Stimulated activated CD8-positive, alpha-beta memory T cell treated with anti-CD3 and anti-CD28 coated beads, Interleukin-2, amount 100 ng/mL, for 48 hours (primary cell): ENCODE results near the gene EEF2.
A peak's percentile ranks its signal among the peaks of the same experiment; 100 is the strongest.
"Not testable (repeated sequence)": the region's sequence is repeated elsewhere in the genome, so short reads cannot be mapped to it uniquely, and the experiment has no call there.

ENCODE experiments used
- DNase-seq, 2 donors: peaks; one replicate each; pipeline ENCODE4 v3.0.0-alpha.2; 2020; ENCODE audit warnings: low read depth in 2 of 2

Gene EEF2

DNA sequence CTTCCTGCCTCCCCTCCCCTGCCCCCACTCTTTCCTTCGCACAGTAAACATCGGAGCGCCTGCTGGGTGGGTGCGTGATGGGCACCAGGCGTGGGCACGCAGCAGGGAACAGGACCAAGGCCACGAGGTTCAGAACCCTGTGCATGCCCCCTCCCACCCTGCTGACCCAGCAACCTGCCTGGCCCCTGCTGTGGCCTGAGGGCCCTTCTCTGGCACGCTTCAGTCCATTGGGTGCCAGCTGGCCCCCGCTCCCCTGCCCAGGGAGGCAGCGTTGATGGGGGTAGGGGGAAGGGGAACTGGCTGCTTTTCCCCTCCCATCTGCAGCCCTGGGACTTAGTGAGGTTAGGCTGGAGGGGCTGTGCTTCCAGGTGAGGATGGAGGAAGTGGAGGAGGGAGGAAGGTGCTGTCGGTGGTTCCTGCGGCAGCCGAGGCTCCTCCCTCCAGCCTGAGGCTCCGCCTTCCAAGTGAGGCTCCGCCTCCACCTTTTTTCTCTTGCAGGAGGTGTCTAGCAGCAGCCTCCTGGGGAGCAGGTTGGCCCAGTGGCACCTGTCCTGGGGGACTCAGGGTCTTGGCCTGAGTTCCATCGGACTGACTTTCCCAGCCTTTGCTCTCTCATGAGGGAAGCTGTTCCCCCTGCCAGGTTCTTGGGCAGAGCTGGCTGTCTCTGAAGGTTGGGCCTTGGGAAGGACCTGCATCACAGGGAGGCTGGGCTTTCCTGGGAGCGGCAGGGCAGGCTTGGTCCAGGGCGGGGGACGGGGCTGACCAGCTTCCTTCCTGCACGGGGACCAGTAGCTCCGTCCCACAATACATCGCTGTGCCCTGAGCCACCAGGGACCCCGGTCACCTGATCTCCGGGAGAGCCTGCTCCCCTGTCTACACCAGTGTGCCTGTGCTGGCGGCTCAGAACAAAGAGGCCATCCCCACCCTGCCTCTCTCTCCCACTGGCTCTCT is 29.6 kb upstream of the EEF2 start:
- DNase-seq, result peak in 1 of 2 donors; percentile 23

DNA sequence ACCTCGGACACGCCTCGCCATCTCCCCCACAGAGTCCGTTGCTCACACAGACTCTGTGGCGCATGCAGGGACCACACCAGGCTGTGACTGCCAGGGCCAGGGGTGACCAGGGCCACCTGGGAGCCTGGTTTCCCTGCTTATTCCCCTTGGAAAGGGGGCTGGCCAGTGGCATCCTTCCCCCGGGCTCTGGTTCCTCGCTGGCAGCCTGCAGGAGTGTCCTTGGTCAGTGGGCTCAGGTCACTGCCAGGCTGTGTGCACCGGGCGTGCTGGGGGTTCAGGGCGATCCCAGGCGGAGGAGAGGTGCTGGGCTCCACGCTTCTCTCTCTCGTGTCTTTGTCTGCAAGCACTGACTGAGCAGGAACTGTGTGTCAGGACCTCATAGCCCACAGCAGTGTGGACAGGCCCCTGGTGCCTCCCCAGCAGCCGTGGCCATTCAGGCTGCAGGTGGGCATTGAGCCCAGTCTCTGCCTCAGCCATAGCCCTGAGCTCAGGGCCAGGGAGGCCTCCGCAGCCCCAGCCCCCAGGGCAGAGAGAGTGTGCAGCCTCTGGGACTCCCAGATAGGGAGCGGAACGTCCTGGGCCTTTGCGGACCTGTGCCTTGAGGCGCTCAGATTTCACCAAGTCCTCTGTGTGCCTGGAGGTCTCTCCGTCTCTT is 28.8 kb upstream of the EEF2 start:
- no peak for DNase-seq

- no peak for DNase-seq
Measured at GRCh38 chr19:4012975-4013634, 27.8 kb upstream of the EEF2 start.

DNA sequence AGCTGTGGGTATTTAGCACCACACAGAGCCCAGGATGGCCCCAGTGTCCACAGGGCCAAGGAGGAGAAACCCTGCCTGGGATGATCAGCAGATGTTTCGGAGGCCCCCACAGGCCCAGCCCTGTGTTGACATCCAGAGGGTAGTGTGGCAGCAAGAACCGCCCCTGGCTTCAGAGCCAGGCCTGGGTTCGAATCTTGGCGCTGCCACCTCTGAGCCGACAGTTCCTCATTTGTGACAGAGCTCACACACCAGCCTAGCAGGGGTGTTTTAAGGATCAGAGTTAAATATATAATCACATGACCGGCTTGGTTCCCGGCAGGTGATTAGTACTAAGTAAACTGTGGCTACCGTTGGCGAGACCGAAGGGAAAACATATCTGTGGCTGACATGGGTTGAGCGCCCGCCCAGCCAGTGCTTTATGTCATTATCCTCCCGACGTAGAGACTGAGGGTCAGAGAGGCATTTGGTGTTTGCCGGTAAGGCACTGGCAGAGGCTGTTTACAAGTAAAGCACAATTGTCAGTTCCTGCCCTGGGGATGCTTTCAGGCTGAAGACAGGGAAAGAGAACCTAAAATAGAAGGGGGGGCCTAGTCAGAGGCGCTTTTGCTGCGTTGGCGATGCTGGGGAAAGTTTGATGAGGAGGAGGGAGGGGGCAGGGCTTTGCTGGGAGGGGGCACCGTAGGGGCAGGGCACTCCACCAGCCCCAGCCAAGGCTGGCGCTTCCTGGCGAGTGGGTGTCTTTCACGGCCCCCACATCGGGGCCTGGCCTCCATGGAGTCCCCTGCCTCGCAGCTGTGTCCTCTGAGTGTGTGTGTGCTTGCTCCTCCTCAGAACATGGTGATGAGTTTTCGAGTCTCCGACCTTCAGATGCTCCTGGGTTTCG is 27.1 kb upstream of the EEF2 start:
- no peak for DNase-seq

- not testable (repeated sequence) for DNase-seq
Measured at GRCh38 chr19:4011430-4011829, 26.2 kb upstream of the EEF2 start.

- no peak for DNase-seq
Measured at GRCh38 chr19:4010808-4011110, 25.5 kb upstream of the EEF2 start.

DNA sequence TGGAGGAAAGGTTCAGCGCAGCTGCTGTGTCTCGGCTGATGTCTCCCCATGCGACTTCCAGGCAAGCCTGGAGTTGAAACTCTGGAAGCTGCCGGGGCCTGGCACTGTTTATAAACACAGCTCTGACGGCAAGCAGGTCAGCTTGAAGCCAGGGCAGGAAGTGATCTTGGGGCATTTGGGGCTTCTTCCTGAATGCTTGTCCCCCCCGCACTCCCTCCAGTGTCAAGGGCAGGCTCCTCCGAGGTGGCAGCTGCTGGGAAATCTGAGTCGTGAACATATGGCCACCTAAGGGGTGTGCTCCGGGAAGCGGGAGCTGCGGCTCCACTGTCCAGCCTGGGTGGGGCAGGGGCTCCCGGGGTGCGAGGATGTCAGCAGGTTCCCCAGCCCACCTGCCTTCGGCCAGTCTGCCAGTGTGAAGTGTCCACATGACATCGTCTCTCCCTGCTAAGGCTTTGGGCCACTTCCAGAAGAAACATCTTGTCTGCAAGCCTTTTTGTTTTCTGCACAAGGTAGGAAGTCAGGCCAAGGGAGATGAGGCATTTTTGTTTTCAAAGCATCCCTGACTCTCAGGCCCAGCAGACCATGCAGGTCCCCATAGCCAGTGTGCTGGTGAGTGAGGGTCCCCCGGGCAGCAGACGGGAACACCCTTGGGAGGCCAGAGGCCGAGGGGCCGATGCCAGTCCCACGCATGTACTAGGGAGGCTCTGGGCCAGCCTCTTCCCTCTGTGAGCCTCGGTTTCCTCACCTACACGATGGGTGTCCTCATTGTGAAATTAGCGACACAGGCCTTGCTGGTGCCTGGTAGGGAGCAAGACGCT is 24.9 kb upstream of the EEF2 start:
- DNase-seq, result no peak

- DNase-seq, result no peak
Measured at GRCh38 chr19:4007836-4008539, 22.7 kb upstream of the EEF2 start.

GRCh38 chr19:4007021-4007835 is 22.0 kb upstream of the EEF2 start, which contains the start of gene PIAS4:
TSS of gene PIAS4 (plus strand) at chr19:4007736. CDS start at chr19:4007761, 25 bp downstream.
- DNase-seq, result peak; percentile 86 to 97

DNA sequence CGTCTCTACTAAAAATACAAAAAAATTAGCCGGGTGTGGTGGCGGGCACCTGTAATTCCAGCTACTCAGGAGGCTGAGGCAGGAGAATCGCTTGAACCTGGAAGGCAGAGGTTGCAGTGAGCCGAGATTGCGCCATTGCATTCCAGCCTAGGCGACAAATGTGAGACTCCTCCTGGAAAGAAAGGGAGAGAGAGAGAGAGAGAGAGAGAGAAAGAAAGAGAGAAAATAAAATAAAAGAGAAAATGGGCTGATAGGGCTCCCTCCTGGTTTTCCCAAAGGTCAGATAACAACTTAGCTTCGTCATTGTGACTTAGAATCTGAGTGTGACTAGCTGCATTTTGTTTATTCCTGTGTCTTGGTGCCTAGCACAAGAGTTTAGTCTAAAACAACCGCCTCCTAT is 20.2 kb upstream of the EEF2 start:
- DNase-seq, result not testable (repeated sequence)

GRCh38 chr19:4000798-4001197 is 15.5 kb upstream of the EEF2 start:
- not testable (repeated sequence) for DNase-seq

DNA sequence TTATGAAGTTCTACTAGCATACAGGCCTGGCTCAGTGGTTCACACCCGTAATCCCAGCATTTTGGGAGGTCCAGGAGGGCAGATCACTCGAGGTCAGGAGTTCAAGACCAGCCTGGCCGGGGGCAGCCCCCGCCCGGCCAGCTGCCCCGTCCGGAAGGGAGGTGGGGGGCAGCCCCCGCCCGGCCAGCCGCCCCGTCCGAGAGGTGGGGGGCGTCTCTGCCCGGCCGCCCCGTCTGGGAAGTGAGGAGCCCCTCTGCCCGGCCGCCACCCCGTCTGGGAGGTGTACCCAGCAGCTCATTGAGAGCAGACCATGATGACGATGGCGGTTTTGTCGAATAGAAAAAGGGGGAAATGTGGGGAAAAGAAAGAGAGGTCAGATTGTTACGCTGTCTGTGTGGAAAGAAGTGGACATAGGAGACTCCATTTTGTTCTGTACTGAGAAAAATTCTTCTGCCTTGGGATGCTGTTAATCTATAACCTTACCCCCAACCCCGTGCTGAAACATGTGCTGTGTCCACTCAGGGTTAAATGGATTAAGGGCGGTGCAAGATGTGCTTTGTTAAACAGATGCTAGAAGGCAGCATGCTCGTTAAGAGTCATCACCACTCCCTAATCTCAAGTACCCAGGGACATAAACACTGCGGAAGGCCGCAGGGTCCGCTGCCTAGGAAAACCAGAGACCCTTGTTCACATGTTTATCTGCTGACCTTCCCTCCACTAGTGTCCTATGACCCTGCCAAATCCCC is 13.6 kb upstream of the EEF2 start:
- DNase-seq, result not testable (repeated sequence)

- DNase-seq, result no peak
Measured at GRCh38 chr19:3995607-3996006, 10.3 kb upstream of the EEF2 start.

GRCh38 chr19:3990815-3991117 is 5.5 kb upstream of the EEF2 start:
- DNase-seq, result no peak

DNA sequence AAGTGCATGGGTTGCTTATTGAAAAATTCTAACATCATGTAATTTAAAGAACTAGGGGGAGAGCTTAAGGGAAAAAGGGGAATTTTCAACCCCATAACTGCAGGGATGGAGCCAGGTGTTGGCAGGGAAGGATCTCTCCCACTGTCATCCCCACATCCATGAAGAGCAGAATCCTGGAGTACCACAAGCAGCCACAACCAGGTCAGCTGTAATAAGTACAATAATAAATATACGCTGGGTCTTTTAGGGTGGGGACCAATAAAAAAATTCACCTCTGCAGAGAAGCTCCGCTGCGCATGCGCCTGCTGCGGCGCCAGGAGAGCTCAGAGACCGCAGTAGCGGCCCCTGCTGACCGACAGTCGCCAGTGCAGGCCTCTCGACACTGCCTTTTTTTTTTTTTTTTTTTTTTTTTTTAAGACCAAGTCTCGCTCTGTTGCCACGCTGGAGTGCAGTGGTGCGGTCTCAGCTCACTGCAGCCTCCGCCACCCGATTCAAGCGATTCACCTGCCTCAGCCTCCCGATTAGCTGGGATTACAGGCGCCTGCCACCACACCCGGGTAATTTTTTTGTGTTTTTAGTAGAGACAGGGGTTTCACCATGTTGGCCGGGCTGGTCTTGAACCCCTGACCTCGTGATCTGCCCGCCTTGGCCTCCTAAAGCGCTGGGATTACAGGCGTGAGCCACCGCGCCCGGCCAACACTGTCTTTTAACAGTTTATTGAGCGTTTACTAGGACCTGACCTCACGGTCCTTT is 2.5 kb upstream of the EEF2 start:
- DNase-seq, result peak; percentile 84

DNA sequence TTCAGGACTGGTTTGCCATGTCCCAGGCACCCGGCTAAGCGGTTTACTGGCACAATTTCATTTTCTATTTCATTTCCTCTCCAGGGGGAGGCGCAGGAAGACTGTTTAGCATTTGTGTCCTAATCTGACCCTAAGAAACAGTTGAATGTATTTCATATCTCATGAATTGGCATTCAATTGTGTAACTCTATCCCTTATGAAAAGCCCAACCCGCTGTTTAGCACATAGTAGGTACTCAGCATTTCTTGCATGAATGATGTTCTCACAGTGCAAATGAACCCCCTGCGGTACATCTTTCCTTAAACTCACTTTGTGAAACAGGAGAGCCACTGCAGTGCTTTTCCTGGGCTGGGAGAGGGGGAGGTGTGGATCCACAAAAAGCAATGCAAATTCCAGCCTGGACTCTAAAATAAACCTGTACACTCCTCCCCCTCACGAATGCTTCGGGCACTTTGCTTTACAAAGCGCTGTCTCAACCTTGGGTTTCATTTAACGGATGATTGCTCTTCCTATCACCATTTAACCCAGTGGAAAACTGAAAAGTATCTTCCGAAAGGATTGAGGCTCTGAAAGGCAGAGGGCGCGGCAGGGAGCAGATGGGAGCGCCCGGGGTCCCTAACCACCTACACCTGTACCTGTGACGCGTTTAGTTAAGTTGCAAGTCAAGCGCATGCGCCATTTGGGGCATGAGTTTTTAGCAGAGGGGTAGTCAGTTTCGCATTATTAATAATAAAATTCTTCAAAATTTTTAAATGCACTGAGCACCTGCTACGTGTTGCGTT is 1.2 kb upstream of the EEF2 start:
- DNase-seq, result no peak

DNA sequence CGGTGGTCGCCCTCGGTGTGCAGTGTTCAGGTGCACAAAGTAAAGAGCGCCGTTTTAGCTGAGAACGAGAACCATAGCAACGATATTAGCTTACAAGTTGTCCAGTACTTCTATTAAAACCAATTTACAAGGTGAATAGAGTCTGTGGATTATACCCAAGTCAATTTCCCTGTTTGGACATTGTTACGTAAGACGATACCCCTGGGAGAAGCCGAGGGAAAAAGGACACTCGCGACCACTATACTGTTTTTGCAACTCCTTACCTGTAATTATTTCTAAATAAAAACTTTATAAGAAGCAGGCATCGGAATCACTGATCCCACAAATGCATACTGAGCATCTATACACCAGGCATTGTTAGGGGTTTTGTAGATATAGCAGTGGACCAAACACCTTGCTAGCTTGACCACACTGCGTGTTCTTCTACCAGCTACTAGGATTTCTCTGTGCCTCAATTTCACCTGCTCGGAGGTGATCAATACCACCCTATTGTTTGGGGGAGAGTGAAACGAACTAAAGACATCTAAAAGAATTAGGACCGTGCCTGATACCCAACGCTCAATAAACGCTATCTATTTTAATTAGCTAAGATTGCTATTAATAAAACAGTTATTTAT is 488 bp upstream of the EEF2 start:
- no peak for DNase-seq
